Epithelial cell of esophagus (primary cell): ENCODE data around the gene VCY.
"Not testable (repeated sequence)": the region's sequence is repeated elsewhere in the genome, so short reads cannot be mapped to it uniquely, and the experiment has no call there.

ENCODE experiments used
- DNase-seq: peaks from one replicate; pipeline ENCODE4 v3.0.0; 2010; ENCODE audit warnings: low read depth
- H3K4me3 ChIP-seq: 2 replicates; pipeline ENCODE4 v1.5.1; 2011; ENCODE audit warnings: mild to moderate bottlenecking, low read length, control low read depth

The VCY gene

DNA sequence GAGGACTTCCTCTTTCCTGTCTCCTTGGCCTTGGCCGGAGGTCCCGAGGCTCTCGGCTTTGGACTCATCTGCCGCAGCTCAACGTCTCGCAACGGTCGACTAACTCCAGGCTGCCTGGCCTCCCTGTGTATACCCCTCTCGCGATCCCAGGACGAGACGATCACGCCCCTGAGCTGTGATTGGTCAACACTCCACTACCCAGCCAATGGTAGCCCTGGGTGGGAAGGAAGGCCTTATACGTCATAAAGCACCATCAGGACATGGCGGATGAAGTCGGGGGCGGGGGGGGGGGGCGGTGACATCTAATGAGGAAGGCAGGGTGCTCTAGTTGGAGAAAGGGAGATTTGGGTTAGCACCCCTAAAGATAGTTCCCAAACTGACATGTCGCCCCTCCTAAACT lies at the start of gene VCY:
Gene VCY, minus strand, starts transcription at position 101 of the 400 bp plus-strand sequence. Its CDS starts 33 bp downstream, at position 68.
- not testable (repeated sequence) for H3K4me3 ChIP-seq, DNase-seq

DNA sequence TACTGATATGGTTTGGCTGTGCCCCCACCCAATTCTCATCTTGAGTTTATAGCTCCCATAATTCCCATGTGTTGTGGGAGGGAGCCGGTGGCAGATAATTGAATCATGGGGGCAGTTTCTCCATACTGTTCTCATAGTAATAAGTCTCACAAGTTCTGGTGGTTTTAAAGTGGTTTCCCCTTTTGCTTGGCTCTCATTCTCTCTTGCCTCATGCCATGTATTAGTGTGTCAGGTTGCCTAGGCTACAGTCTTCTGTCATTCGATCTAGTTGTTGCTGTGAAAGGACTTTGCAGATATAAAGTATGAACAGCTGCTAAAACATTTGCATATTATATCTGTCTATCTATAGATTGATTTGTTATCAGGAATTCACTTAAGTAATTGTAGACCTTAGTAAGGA lies 44.1 kb upstream of the VCY start:
- H3K4me3 ChIP-seq, DNase-seq: not testable (repeated sequence)

- not testable (repeated sequence) for H3K4me3 ChIP-seq, DNase-seq
These were observed 25.6 kb upstream of the VCY start for GRCh38 chrY:14011916-14012315.

DNA sequence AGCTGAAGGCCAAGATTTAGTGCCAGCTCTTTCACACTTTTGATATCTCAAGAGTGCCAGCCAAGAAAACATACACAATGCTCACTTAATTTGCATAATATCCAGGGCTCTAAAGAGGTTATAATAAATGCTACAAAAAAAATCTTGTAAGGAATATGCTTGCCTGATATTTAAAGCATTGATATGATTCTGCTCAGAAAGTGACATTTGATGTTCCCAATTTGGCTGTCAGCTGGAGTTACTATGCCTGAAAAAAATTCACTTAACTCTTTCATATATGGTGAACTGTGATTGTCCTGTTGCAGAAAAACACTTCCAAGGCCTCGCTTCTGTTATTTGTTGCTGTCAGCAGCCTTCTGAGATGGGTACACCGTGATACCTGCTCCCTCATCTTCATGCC lies 43.9 kb downstream of the VCY start:
- not testable (repeated sequence) for H3K4me3 ChIP-seq, DNase-seq
